ELF-1 (cell line): ENCODE measurements around the gene ABCB9.
"Not testable (repeated sequence)": the region's sequence is repeated elsewhere in the genome, so short reads cannot be mapped to it uniquely, and the experiment has no call there.

Experiments
- DNase-seq: peaks from one replicate; pipeline ENCODE4 v3.0.0-alpha.2; 2016; ENCODE audit warnings: low read depth, low spot score

ABCB9 gene

DNA sequence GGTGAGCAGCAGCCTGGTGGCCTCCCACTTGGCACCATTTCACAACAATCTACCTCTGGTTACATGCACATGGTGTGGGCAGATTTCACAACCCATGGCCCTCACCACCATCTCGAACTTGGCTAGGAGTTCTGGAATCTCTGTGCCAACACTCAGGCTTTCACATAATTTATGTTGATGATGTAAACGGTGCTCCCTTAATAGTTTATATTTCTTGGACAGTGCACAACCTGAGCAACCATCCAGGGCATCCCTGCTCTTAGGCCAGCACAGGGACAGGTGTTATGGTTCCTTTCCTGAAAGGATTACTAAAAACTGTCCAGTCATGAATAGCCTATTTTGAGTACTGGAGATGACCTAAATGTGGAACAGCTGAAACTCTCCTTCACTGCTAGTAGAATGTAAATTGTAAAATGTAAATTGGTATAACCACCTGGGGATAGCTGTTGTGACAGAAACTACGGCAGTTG lies 28.6 kb downstream of the ABCB9 start:
- DNase-seq, result no peak

- DNase-seq, result peak; percentile 85
Measured at GRCh38 chr12:122935318-122935717, 30.9 kb downstream of the ABCB9 start.

DNA sequence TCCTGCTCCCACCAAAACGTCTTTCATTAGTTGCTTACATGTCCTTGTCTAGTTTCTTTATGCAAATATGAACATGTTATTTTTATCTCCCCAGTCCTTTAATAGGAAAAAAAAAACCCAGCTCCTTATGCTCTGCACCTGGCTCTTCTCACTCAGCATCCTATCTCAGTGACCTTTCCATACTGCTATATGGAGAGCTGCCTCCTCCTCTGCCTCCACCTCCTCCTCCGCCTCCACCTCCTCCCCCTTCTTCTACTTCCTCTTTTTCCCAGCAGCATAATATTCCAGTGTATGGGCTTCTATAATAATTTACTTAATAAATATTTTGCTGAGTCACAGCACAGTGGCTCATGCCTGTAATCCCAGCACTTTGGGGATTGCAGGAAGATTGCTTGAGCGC lies 31.5 kb downstream of the ABCB9 start:
- no peak for DNase-seq

- no peak for DNase-seq
Measured at GRCh38 chr12:122932207-122932606, 34.1 kb downstream of the ABCB9 start.

GRCh38 chr12:122929812-122930211 lies 36.5 kb downstream of the ABCB9 start:
- DNase-seq, result no peak

DNA sequence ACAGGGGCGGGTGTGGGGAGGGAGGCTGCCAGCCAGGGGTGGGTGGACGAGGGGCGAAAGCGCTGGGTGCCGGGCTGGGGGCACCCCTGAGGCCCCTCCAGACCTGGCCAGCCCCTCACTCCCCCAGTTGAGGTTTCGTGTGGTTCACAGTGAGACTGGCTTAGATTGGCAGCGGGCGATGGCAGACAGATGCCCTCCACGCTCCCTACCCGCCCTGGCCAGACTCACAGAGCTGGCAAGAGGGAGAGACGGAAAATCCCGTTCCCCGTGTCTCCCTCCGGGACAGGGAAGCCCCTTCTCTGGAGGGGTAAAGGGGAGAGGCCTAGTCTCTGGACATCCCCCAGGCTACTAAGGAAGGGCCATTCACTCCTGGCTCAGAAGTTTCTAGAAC lies 37.1 kb downstream of the ABCB9 start:
- DNase-seq, result no peak

DNA sequence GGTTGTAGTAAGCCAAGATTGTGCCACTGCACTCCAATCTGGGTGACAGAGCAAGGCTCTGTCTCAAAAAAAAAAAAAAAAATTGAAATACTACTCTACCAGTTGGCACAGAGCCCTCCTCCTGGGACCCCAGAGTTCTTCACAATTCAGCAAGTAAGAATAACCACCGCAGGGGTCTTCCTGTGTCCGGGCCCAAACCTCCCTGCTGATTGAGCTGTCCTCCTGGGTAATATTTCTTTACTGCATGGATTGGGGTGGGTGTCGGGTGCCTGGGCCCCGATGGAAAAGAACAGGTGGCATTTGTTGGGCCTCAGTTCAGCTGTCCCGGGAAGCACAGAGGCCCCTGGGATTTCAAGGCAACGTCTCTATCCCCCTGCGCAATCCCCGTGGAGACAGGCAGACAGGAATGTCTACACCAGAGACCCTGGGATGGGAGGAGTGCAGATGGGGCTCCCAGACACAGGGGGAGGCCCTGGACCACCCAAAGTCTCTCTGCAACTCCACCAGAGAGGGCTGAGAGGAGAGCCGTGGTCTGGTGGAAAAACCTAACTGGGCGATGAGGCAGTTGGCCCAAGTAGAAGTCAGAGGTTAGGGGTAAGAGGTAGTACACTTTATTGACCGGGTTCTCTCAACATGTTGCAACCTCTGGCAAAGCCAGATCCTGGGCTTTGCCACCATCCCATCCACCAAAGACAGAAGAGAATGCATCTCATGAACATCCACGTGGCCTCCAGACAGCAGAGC lies 37.7 kb downstream of the ABCB9 start:
- no peak for DNase-seq

DNA sequence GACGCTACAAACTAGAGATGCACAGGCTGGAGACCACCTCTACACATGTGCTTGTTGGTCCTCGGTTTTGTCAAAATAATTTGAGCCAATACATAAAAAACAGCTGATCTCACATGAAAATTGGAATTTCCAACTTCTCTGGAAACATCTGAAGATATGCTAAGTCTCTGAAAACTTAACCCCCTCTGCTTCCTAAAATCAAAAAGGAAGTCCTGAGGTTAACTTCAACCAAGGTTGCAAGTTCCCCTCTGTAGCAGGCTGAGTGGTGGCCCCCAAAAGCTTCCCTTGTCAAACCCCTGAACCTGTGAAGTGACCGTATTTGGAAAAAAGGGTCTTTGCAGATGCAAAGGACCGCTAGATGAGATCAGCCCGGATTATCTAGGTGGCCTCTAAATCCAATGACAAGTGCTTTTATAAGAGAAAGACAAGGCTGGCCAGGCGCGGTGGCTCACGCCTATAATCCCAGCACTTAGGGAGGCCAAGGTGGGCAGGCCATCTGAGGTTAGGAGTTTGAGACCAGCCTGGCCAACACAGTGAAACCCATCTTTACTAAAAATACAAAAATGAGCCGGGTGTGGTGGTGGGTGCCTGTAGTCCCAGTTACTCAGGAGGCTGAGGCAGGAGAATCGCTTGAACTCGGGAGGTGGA lies 38.4 kb downstream of the ABCB9 start:
- no peak for DNase-seq

GRCh38 chr12:122921917-122922316 lies 44.3 kb downstream of the ABCB9 start:
- DNase-seq, result peak; percentile 50

GRCh38 chr12:122920687-122921086 lies 45.6 kb downstream of the ABCB9 start:
- DNase-seq, result no peak

DNA sequence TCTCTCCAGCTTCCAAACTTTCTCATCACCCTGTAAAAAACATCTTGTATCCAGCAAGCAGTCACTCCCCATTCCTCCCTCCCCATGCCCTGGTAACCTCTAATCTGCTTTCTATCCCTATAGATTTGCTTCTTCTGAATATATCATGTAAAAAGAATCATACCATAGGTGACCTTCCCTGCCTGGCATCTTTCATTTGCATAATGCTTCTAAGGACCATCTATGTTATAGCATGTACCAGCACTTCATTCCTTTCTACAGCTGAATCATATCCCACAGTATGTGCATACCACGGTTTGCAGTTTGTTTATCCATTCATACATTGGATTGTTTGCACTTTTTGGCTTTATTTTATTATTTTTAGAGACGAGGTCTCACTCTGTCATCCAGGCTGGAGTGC lies 47.4 kb downstream of the ABCB9 start:
- DNase-seq, result no peak

DNA sequence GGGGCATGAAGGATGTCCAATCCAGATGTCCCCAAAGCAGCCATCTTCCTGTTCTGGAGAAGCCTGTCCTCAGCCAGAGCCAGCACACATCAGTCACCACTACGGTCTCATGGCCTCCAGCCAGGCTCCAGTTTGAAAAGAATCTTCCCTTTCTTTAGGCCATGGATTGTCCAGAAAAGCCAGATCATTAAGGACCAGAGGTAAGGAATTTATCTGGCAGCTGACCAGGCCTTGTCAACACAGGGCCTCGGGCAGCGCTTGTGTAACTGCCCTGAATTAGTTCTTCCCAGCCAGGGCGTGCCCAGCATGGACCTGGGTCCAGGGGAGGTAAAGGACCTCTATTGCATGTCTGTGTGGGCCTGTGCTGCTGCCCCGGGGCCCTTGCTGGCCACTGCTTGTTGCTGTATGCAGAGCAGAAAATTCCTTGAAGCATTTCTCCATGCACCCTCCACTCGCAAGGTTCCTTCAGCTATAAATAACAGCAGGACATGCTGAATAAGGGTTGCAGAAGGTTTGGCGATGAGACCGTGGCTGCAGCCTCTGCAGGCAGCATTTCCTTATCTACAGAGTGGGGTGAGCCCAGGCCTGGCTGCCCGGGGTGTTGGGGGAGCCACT lies 48.6 kb downstream of the ABCB9 start:
- peak; percentile 95 for DNase-seq

DNA sequence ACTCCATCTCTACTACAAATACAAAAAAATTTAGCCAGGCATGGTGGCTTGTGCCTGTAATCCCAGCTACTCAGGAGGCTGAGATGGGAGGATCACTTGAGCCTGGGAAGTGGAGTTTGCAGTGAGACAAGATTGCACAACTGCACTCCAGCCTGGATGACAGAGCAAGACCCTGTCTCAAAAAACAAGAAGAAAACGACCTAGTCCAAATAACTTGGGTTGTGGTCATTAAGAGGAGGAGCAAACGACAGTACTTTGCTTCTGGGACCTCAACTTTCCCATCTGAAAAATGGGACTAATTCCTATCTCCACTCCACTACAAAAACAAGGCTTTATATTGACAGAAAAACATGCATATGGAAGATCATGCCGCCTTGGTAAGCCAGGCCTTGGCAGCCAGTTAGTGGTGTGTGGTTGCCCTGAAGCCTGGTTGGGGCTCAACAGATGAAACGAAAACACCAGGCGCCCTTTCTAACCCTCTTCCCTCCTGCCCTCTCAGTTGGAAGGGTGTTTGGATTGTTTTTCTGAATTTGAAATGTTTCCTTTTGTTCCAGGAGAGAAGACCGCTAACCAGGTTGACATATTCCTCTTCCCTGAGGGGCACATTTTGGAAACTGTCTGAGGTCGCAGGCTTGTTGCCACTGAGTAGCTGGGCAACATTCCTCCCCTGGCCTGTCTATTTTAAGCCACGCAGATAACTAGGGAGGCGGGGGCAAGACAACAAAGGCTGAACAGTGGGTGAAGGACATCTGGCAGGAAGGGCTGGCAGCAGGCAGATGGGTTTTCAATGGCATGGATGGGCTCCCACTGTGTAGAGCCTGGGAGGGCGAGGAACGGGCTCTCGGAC lies 56.6 kb downstream of the ABCB9 start:
- peak; percentile 77 for DNase-seq

DNA sequence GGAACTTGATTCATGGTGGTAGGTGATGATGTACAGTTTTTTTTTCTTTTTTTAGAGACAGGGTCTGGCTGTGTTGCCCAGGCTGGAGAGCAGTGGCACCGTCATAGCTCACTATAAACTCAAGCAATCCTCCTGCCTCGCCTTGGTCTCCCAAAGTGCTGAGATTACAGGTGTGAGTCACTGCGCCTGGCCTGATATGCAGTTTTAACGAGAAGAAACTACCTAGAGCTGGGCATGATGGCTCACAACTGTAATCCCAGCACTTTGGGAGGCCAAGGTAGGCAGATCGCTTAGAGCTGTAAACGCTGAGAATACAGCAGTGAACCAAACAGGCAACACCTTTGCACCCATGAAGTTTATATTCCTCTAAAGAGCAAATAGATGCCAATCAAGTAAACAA lies 57.3 kb downstream of the ABCB9 start:
- DNase-seq, result no peak

DNA sequence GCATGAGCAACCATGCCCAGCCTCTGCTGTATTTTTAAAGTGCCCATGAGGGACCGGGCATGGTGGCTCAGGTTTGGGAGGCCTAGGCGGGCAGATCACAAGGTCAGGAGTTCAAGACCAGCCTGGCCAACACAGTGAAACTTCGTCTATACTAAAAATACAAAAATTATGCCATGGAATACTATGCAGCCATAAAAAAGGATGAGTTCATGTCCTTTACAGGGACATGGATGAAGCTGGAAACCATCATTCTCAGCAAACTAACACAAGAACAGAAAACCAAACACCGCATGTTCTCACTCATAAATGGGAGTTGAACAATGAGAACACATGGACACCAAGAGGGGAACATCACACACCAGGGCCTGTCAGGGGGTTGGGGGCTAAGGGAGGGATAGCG lies 61.0 kb downstream of the ABCB9 start:
- DNase-seq, result not testable (repeated sequence)

DNA sequence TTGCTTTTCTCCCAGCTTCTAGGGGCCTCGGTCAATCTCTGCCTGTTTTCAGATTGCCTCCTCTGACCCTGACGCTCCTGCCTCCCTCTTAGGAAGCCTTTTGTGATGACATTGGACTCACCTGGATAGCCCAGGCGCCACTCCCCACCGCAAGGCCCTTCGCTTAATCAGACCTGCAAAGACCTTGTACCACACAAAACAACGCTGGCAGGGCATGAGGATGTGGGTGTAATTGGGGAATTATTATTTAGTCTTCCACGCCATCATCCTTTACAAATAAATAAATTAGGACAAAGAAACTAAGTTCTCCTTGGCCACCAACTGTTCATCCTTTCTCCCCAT lies 62.6 kb downstream of the ABCB9 start:
- no peak for DNase-seq

- no peak for DNase-seq
Measured at GRCh38 chr12:122902854-122903692, 63.2 kb downstream of the ABCB9 start.

GRCh38 chr12:122899887-122900286 lies 66.4 kb downstream of the ABCB9 start:
- no peak for DNase-seq

DNA sequence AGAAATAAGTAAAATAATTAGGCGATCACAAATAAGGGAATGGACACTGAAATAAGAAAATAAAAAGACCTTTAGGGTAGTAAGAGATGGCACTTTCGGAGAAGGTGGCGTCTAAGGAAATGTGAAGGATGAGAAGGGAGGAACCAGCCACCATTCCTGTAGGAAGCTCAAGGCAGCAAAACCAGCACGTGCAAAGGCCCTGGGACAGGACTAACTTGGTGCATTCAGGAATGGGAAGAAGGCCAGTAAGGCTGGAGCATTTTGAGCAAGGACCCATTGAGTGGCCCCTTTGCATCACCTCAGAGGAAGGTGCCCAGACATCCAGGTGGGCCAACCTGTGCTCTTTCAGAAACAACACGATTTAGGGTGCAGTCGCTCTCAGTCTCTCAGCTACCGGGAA lies 69.6 kb downstream of the ABCB9 start:
- no peak for DNase-seq

DNA sequence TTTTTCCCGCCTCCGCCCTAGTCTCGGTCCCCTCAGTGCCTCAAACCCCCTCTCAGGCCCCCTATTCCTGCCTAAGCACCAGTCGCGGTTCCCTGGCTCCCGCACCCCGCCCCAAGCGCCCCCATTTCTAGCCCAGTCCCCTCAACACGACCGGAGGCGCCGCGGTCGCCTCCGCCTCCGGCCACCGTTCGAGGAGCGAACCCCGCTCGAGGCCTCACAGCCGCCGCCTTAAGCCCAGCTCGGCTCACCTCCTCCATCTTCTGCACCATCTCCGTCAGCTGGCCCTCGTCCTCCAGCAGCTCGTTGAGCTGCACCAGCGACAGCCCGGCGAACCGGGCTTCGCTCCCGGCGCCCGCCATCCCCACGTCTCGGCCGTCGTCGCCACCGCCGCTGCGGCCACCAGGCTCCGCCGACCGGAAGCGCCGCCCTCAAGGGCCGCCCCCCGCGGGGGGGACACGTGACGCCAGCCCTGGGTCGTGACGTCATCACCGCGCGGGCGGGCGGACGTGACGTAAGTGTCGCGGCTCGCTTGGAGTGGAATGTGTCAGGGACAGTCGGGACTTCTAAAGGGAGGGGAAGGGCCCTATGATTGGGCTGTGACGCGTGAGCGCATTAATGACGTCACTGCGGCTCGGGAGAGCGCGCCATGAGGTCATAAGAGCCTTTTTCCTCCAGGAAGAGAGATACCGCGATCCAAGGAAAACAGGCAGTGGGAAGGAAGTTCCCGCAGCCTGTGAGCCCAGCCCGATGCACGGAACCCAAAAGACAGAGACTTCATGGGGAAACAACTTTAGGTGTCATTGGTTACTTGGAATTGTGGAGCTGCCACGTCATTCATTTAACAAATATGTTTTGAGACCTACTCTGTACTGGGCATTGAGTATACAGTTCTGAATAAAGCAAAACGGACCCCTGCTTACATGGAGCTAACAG lies 70.3 kb downstream of the ABCB9 start, which contains the start of gene VPS37B:
Gene VPS37B (minus strand): TSS at position 421 of the 933 bp plus-strand sequence. CDS start 62 bp downstream, at position 359.
- DNase-seq, result peak; percentile 96
